Inflammatory macrophage treated with lipopolysaccharide for 1 hour (primary cell): ENCODE data around the gene CSTF1.
"Not testable (repeated sequence)": the region's sequence is repeated elsewhere in the genome, so short reads cannot be mapped to it uniquely, and the experiment has no call there.

ENCODE experiments used
- DNase-seq, 2 donors: peaks; one replicate each; pipeline ENCODE4 v3.0.0-alpha.2; 2020 to 2022

The CSTF1 gene

DNA sequence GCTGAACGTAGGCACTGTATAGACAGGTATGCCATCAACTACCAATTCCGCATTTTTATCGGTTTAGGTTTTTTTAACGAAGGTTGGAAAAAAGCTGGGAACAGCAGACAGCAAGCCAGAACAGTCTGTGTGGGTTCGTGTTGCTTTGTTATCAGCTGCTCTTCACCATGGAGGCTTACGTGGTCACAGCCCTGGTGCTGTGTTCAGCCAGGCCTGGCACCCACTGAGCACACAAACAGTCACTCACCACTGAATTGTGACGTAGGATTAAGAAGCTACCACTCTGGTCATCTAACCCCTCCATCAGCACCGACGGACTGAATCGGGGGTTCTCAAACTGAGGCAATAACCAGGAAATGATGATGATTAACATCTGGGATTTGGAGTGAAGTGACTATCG lies 20.5 kb upstream of the CSTF1 start:
- no peak for DNase-seq

DNA sequence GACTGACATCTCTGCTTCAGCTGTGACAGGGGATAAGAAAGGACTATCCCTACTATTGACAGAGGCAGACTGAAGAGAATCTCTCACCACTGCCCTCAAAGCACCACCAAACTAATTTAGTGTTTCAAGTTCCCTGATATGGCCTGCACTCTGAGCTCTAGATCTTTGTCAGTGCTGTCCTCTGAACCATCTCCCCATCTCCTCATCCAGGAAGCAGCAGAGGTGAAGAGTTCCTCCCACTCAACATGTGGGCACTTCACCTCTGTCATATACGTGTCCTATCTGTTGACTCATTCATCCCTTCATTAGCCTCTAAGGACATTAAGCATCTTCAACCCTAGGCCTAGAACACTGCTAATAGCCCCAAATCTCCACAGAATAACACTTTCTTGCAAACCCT lies 19.6 kb upstream of the CSTF1 start:
- DNase-seq: no peak

DNA sequence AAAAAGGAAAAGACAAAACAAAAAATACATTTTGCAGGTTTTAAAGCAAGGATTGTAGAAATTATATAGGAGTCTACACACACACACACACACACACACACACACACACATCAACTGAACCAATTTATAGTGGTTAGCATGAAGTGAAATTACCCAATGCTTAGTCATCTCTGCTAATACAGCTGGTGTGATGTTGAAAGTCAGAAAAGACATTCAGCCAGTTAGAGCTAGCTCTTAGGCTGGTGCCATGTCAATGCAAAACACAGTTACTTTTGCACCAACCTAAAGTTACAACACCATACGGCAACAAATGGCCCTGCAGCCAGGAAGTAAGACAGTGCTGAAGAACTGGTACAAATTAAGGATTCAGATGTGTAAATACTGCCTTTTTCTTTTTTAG lies 18.5 kb upstream of the CSTF1 start:
- DNase-seq: peak; percentile 85 to 93

DNA sequence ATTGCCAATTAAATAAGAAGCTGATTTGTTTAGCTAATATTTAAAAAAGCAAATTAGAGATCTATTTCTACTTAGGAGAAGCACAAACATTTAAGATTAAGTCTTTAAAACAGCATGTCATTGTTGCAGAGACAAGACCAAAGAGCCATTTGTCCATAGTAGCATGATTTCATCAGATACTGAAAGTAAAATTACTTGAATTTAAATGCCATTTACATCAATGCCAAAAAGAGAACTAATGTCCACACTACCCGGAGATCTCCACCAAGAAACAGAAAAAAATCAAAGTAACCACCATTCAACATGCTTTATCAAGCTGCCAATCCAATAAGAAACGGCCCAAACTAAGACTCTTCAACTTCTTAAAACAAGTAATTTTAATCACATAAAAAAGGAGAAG lies 16.1 kb upstream of the CSTF1 start:
- DNase-seq: peak; percentile 37 to 41

DNA sequence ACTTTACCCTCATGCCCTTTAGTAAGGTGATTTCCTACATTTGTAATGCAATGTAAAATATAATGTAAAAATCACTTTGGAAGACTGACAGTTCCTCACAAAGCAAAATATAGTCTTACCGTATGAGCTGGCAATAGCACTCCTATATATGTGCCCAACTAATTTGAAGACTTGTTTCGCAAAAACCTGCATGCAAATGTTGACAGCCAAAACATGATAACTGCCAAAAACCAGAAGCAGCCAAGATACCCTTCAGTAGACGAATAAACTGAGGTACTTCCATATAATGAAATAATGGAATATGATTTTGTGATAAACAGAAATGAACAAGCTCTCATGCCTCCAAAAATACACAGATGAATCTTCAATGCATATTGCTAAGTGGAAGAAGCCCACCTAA lies 14.1 kb upstream of the CSTF1 start:
- no peak for DNase-seq

DNA sequence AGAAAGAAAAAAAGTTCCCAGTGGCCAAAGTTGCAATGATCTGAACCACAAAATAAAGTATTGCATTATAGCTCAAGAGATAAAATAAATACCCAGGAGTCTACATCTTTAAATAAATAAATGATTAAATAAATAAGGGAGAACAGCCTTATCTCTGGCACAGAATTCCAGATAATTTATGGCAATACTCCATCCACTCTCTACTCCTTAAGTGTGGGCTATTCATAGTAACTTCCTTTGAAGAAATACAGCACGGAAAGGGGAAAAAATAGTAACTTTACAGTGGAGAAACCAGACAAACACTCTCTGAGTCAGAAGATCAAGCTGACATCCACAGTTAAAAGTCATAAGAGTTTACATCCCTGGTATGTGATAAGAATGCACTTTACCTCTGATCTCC lies 12.1 kb upstream of the CSTF1 start:
- no peak for DNase-seq

DNA sequence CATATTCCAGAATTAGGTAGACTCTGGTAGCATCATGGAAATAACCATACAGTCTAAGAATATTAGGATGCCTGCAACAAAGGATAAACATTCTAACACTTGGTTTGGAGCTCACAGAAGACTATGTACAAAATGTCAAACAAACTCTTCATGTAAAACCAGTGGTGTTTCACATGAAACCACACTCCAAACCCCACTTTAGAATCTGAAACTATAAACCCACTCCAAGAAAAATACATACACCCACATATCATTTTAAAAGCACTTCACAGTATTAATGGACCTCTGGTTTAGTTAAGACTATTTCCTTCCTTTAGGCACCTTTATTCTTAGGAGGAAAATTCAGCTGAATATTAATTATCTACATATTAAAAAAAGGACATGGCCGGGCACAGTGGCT lies 10.9 kb upstream of the CSTF1 start:
- DNase-seq: no peak

DNA sequence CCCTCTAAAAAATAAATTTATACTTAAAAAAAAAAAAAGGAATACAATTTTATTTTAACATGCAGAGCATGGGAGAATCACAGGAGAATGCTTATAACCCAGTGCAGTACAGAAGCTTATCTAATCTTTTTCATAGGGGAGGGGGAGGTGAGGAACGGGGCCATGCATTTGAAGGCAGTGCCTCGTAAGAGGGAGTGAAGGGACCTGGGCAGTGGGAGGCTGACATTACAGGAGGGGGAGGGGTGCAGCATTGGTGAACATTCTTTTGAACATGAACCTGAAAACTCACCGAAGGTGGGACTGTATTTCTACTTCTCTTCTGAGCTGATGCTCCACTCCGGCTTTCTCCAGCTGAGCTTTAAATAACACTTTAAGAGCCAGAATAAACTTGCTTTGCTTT lies 9.7 kb upstream of the CSTF1 start:
- DNase-seq: no peak

DNA sequence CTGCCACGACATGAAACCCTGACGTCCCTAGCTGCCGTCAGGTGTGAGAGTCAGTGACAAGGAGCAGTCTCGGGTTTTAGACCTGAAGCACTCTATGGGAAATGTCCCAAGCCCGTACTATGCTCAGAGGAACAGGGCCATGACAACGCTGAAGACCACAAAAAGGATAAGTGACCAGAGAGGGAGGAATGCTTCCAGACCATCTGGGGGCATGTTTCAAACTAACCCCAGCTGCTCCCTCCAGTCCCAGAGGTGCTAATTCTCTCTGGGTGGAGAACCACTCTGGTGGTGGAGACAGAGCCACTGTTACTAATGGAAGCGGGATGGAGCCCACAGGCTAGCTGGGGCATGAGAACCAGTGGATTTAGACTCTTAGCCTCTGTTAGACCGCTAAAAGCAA lies 9.1 kb upstream of the CSTF1 start:
- no peak for DNase-seq

DNA sequence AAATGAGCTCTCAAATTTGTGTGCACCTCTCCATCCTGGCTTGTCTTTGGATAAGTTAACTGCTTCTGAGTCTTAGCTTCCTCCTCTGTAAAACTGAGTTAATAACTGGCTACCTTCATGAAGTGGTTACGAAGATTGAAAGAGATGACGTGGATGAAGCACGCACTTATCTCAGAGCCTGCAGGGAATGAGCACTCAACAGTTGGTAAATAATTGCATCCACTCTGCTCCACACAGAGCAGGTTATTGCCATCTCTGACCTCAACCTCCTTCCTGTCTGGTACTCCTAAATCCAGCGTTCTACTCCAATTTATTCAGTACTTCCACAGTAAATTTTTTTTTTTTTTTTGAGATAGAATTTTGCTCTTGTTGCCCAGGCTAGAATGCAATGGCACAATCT lies 7.3 kb upstream of the CSTF1 start:
- no peak for DNase-seq

DNA sequence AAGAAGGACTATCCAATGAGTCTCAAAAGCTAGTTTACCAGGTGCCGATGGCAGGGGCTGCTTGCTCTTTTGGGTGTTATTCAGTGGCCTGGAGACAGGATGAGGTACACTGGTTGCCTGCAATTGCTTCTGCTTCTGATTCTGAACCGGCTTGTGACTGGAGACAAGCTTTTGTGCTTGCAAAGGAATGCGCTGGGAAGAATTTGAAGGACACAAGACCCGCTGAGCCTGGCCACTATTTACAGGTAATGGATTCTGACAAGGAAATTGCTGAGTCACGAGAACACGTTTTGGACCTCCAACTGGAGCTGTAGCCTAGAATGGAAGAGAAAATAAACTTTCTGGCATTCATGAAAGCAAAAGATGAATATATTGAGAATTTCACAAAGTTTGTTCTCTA lies 6.2 kb upstream of the CSTF1 start:
- DNase-seq: no peak

DNA sequence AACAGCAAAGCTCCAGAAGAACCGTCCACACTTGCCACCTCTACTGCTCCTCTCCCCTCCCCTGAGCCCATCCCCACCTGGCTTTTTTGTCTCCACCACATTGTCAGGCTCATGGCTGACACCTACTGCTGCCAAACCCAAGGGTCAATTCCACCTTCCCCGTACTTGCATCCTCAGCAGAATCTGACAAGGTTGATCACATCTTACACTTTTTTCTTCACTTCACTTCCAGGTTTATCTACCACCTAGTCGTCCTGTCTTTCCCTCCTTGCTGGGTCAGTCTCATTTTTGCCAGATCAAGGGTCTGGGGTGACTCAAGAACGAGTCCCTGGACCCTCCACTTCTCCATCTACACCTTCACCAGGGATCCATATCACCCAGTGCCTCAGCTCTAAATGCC lies 3.6 kb upstream of the CSTF1 start:
- no peak for DNase-seq

DNA sequence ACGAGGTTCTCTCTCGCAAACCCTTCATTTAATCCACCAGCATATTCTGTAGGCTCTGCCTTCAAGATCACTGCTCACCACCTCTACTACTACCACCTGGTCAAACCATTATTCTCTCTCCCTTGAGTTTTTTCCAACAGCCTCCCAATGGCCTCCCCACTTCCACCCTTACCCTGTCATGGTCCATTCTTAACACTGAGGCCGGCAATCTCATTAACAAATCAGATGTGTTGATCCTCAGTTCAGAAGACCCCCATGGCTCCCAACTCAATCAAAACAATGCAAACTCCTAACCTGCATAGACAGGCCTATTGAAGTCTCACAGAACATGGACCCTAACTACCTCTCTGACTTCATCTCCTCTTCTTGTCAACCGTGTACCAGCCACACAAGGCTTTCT lies 2.6 kb upstream of the CSTF1 start:
- no peak for DNase-seq

DNA sequence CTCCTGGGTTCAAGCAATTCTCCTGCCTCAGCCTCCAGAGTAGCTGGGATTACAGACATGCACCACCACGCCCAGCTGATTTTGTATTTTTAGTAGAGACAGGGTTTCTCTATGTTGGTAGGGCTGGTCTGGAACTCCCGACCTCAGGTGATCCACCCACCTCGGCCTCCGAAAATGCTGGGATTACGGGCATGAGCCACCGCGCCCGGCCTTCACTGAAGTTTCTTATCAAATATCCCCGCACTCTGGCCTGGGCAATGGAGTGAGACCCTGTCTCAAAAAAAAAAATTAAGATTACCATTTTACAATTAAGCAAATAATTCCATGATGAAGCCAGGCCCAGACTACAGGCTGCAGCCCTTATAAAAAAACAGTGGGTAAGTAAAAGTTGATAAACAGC lies 2.0 kb upstream of the CSTF1 start:
- DNase-seq: not testable (repeated sequence)

DNA sequence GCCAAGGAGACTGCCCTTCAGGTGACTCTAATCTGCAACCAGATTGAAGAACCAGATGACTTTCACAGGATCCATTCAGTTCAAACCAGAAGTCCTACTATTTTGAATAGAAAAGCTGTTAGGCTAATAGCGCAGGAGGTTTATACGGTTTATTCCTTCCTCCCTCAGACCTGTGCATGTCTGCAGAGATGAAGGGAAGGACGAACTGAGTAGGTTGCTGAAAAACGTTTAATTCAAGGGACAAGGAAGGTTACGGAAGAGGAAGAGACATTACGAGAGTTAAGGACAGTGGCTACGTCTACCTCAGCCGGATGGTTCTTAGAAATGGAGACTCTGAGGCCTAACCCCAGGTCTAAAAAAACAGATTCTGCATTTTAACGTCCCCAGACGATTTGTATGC lies 1.4 kb upstream of the CSTF1 start:
- no peak for DNase-seq

DNA sequence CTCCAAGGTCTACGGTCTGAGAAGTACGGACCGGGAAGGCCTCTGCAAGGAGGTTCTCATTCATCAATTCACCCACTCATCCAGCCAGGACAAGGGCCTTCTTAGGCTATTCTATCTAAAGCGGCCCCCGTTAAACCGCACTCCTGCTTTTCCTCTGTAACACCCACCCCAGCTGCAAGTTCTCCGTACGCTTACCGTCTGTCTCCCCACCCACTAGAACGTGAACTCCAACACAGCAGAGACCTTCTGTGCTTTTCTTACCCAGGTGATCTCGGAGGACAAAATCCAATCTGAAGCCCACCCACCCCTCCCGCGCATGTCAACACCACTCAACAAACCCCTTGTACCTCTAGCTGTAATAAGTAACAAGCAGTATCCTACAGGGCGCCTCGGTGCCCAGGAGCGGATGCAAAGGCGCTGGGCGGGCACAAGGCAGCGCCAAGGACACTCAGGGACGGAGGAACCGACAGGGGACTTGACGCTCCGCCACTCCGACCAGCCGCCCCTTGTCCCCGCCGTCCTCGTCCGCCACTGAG lies 781 bp upstream of the CSTF1 start:
- DNase-seq: no peak

DNA sequence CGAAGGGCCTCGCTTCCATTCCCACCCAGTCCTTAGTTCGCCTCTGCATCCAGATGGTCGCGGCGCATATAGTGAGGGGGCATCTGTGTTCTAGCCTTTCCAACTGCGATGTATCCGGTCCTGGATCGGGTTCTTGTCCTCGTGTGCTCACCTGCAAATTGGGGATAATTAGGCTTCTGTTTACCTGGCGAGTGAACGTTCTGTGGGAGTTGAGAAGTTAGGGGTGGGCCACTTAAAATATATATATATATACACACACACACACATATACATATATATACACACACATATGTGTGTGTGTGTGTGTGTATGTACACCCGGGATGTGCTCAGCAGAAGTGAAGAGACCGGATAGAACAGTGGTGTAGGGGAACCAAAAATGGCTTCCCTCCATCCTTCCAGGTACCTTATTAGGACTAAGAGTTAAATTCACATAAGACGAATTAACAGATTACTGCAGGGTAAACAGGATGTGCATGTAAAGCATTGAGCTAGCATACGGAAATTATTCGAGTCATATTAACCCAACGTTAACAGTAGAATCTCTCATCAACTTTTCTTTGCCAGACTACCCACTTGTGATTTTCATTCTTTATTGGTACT lies 537 bp downstream of the CSTF1 start:
- DNase-seq: no peak

DNA sequence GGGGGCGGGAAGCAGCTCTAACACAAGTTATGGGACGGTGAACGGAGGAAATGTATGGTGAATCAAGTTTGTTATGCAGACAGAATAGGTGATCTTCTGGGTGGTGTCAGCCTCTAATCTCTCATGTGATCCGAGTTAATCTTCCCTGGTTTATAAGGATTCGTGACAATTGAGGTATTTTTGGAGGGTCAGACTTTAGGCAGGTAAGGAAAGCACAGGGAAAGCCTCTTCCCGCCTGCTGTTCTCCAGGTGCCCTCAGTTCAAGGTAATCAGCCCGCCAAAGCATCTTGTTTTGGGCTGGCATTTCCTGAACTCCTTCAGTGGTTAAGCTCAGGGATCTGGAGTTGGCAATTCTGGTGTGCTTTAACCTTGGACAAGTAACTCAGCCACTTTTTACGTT lies 1.2 kb downstream of the CSTF1 start:
- DNase-seq: no peak

DNA sequence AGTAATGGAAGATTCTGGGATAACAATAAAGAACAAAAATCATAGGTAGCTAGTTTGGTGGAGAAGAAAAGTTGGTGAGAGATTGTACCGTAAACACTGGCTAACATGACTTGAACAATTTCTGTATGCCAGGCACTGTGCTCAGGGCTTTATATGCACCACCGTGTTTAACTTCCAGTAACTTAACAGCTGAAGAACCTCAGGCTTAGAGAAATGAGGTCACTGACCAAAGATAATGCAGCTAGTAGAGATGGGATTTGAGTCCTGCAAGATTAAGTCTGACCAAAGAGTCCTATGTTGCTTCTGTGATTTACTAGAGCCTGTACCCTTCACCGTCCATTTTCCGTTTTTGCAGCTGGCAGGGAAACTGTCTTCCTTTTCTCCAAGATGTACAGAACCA lies 2.7 kb downstream of the CSTF1 start:
- no peak for DNase-seq

DNA sequence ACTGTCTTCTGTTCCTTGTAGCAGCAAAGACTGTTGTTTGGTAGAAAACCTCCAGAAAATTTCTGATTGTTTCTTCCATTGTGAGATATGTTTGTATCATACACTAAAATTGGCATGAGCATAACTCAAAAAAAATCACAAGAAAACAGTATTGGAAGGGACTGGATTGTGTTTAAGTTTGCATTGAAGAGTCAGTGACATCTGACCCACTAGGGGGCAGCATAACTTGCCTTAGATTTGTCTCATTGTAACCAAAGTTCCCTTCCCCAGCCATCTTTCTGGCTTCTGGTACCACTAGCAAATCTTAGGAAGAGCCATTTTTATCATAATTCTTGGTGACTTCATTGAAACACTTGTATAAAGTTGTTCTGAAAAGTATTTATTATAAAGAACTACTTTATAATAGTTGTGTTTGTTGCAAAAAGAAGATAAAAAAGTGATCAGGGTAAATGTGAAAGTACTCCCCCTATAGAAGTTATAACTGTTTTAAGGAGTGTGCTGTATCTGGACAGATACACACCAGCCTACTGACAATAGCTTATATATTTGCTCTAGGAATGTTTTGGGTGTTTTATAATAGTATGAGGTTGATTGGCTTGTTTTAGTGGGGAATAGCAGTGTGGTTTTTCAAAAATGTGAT lies 7.7 kb downstream of the CSTF1 start:
- DNase-seq: peak; percentile 62 to 94

DNA sequence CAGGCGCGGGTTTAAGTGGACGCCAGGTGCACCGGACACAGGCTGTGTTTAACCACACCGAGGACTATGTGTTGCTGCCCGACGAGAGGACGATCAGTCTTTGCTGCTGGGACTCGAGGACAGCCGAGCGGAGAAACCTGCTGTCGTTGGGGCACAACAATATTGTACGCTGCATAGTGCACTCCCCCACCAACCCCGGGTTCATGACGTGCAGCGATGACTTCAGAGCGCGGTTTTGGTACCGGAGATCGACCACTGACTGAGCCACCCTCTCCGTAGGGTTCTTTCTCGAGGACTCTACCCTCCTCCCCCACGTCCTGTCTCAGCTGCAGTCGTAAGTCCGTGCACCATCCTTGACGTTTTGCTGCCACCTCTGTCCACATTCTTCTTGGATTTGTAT lies 11.0 kb downstream of the CSTF1 start:
- no peak for DNase-seq

DNA sequence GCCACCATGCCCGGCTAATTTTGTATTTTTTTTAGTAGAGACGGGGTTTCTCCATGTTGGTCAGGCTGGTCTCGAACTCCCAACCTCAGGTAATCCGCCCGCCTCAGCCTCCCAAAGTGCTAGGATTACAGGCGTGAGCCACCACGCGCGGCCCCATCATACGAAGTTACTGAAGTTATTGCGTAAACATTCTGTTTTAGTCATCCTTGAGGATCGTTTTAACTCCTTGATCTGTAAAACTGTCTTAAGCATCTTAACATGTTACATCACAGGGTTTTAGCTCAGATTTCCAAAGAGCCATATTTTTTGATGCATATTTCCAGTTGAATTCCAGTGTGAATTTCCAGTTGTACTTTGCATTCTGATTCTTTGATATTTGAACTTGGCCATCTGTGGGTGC lies 12.9 kb downstream of the CSTF1 start:
- not testable (repeated sequence) for DNase-seq

DNA sequence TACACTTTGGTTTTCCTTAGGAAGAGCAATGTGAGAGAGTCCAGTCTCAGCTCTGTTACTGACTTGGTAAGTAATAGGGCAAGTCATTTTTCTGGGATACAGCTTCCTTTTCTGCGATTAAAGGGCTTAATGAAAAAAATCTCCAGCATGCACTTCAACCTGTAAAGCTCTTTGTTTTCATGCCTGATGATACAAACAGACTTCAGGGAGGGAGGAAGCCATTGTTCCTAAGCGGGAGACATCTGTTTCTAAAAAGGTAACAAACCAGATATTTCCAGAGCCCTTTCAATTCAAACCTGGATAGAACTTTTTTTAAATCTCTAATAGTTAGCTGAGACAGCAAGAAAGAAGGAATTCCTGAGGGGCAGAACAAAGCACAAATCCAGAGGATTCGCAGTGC lies 14.5 kb downstream of the CSTF1 start:
- DNase-seq: no peak

DNA sequence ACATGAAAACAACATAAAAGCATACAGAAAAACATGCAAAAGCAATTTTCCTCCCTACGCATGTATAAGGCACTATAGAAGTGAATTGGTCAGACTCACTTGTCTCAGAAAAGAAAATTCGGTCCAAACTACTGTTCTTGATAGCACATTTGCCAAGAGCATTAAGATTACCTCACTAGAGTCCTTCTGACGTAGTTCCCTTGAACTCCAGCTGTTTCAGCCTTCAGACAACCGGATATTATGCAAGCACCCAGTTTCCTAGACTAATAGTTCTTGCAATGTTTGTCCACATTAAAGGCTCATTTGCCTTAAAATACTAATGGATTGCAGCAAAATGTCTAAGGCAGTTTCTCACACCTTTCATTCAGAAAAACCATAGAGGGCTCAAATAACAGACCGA lies 17.1 kb downstream of the CSTF1 start:
- DNase-seq: peak; percentile 78 to 84

DNA sequence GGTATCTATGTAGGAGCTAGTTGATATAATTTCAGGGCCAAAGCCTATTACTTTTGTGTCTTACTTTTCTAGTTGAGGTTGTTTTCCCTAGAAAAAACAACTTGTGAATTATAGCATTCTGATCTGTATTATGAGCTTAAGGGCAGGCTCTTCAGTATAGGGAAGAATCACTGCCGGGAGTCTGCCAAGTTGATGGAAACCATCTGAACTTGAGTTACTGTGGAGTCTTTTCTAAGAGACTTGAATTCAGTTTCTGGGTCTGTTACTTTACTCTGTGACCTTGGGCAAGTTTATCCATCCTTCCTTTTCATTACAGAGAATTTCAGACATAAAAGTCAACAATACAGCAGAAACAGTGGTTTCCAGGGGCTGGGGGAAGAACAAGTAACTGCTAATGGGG lies 17.5 kb downstream of the CSTF1 start:
- no peak for DNase-seq
